KOPT-K1 (cell line): ENCODE measurements around the gene CTRL.

Source experiments
- H3K27ac ChIP-seq: fragments of 200-600 bp; sonication (generic); 2 replicates; pipeline ENCODE4 v1.5.1; 2016; ENCODE audit warnings: antibody characterized with exemption, mild to moderate bottlenecking, low read depth, low read length; ENCODE audit not compliant: poor library complexity, severe bottlenecking
- H3K36me3 ChIP-seq: fragments of 200-600 bp; sonication (generic); 2 replicates; pipeline ENCODE4 v1.5.1; 2017; ENCODE audit warnings: antibody characterized with exemption, mild to moderate bottlenecking, low read length, moderate library complexity; ENCODE audit not compliant: insufficient read depth
- H3K9me3 ChIP-seq: fragments of 200-600 bp; sonication (generic); 2 replicates; pipeline ENCODE4 v1.5.1; 2017; ENCODE audit warnings: antibody characterized with exemption, low read length, mild to moderate bottlenecking; ENCODE audit not compliant: insufficient read depth, poor library complexity, severe bottlenecking

CTRL gene

GRCh38 chr16:67949645-67950044 lies 18.0 kb upstream of the CTRL start:
- Histone ChIP-seq H3K9me3 (no peaks in the 10 kb centered on the region), H3K36me3 (peaks cover 85% of the 10 kb centered on the region; the same call in 1 of the 2 replicates), H3K27ac (no peak overlapping the region)

GRCh38 chr16:67948015-67948414 lies 16.4 kb upstream of the CTRL start:
- no peaks in the 10 kb centered on the region for H3K9me3 ChIP-seq
- H3K27ac ChIP-seq: no peak overlapping the region
- peaks cover 86% of the 10 kb centered on the region; the same call in 1 of the 2 replicates for H3K36me3 ChIP-seq

GRCh38 chr16:67946966-67947558 lies 15.4 kb upstream of the CTRL start:
- Histone ChIP-seq H3K9me3 (no peaks in the 10 kb centered on the region), H3K36me3 (peaks cover 93% of the 10 kb centered on the region), H3K27ac (no peak overlapping the region)

GRCh38 chr16:67946128-67946569 lies 14.5 kb upstream of the CTRL start:
- Histone ChIP-seq H3K36me3 (peaks cover 92% of the 10 kb centered on the region), H3K9me3 (no peaks in the 10 kb centered on the region), H3K27ac (no peak overlapping the region)

- no peak overlapping the region for H3K27ac ChIP-seq
- H3K36me3 ChIP-seq: peaks cover 86% of the 10 kb centered on the region
- H3K9me3 ChIP-seq: no peaks in the 10 kb centered on the region
Measured at GRCh38 chr16:67945392-67945933, 13.8 kb upstream of the CTRL start.

- H3K27ac ChIP-seq: no peak overlapping the region
Measured at GRCh38 chr16:67944690-67945391, 13.2 kb upstream of the CTRL start.

GRCh38 chr16:67943619-67944504 lies 12.2 kb upstream of the CTRL start, which contains the start of gene LCAT:
LCAT (minus strand) TSS chr16:67944120; CDS start chr16:67944101, 19 bp downstream.
- no peaks in the 10 kb centered on the region for H3K9me3 ChIP-seq
- peaks cover 73% of the 10 kb centered on the region for H3K36me3 ChIP-seq
- no peak within 1 kb of the TSS for H3K27ac ChIP-seq

More at GRCh38 chr16:67944690-67945391, 13.2 kb upstream of the CTRL start:
- H3K9me3 ChIP-seq: no peaks in the 10 kb centered on the region
- peaks cover 80% of the 10 kb centered on the region for H3K36me3 ChIP-seq

- H3K36me3 ChIP-seq: peaks cover 68% of the 10 kb centered on the region
- H3K9me3 ChIP-seq: no peaks in the 10 kb centered on the region
- no peak overlapping the region for H3K27ac ChIP-seq
Measured at GRCh38 chr16:67943256-67943618, 11.6 kb upstream of the CTRL start.

- Histone ChIP-seq H3K27ac (no peak overlapping the region), H3K9me3 (no peaks in the 10 kb centered on the region), H3K36me3 (peaks cover 63% of the 10 kb centered on the region)
Measured at GRCh38 chr16:67942510-67943255, 11.0 kb upstream of the CTRL start.

GRCh38 chr16:67942200-67942509 lies 10.5 kb upstream of the CTRL start:
- Histone ChIP-seq H3K36me3 (peaks cover 57% of the 10 kb centered on the region), H3K27ac (no peak overlapping the region), H3K9me3 (no peaks in the 10 kb centered on the region)

GRCh38 chr16:67941469-67942199 lies 10.0 kb upstream of the CTRL start:
- Histone ChIP-seq H3K9me3 (no peaks in the 10 kb centered on the region), H3K36me3 (peaks cover 52% of the 10 kb centered on the region), H3K27ac (no peak overlapping the region)

- no peaks in the 10 kb centered on the region for H3K9me3 ChIP-seq
- H3K27ac ChIP-seq: peak overlapping the region; percentile 33
- peaks cover 41% of the 10 kb centered on the region for H3K36me3 ChIP-seq
Measured at GRCh38 chr16:67940446-67941089, 8.9 kb upstream of the CTRL start.

GRCh38 chr16:67939507-67940445 lies 8.1 kb upstream of the CTRL start:
- Histone ChIP-seq H3K27ac (peak overlapping the region; percentile 33), H3K9me3 (no peaks in the 10 kb centered on the region), H3K36me3 (peaks cover 40% of the 10 kb centered on the region)
